ENCODE data around the gene PNPO.
A peak's percentile ranks its signal among the peaks of the same experiment; 100 is the strongest.
"Not testable (repeated sequence)": the region's sequence is repeated elsewhere in the genome, so short reads cannot be mapped to it uniquely, and the experiment has no call there.

The PNPO gene

DNA sequence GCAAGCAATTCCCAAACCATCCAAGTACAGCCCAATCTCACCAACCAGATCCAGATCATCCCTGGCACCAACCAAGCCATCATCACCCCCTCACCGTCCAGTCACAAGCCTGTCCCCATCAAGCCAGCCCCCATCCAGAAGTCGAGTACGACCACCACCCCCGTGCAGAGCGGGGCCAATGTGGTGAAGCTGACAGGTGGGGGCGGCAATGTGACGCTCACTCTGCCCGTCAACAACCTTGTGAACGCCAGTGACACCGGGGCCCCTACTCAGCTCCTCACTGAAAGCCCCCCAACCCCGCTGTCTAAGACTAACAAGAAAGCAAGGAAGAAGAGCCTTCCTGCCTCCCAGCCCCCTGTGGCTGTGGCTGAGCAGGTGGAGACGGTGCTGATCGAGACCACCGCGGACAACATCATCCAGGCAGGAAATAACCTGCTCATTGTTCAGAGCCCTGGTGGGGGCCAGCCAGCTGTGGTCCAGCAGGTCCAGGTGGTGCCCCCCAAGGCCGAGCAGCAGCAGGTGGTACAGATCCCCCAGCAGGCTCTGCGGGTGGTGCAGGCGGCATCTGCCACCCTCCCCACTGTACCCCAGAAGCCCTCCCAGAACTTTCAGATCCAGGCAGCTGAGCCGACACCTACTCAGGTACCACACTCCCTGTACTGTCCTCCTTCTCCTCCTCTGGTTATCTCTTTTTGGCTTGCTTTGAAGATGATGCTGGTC, 24.7 kb upstream of the PNPO start:
- Histone ChIP-seq H3K27ac (no peak overlapping the region), H3K4me3 (no peak overlapping the region)

DNA sequence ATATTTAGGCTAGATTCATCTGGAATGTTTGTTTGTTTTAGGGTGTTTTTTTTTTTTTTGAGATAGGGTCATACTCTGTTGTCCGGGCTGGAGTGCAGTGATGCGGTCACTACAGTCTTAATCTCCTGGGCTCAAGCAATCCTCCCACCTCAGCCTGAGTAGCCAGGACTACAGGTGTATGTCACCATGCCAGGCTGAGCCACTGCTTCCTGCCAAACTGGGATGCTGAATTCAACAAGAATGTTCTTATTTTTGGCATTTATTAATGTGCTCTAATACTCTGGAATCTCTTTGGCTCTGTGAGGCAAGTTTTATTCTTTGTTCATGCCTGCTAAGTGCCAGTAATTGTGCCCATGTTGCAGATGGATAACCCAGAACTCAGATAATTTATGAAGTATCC, 23.8 kb upstream of the PNPO start:
- H3K27ac ChIP-seq, result no peak overlapping the region

GRCh38 chr17:47918006-47918405, 23.4 kb upstream of the PNPO start:
- Histone ChIP-seq H3K4me3 (no peak overlapping the region), H3K27ac (no peak overlapping the region)

More for the DNA sequence above, 23.8 kb upstream of the PNPO start:
- H3K4me3 ChIP-seq, result no peak overlapping the region

GRCh38 chr17:47918991-47919390, 22.4 kb upstream of the PNPO start:
- no peak overlapping the region for H3K27ac ChIP-seq
- H3K4me3 ChIP-seq, result no peak overlapping the region

DNA sequence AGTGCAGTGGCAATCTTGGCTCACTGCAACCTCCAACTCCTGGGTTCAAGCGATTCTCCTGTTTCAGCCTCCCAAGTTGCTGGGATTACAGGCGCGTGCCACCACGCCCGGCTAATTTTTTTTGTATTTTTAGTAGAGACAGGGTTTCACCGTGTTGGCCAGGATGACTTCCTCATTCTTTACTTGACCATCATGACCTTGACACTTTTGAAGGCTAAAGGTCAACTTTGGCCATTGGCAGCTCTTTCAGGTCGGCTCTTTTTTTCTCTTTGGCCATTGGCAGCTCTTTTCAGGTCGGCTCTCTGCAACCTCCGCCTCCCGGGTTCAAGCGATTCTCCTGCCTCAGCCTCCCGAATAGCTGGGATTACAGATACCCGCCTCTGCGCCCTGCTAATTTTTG, 21.5 kb upstream of the PNPO start:
- H3K27ac ChIP-seq, H3K4me3 ChIP-seq: not testable (repeated sequence)

DNA sequence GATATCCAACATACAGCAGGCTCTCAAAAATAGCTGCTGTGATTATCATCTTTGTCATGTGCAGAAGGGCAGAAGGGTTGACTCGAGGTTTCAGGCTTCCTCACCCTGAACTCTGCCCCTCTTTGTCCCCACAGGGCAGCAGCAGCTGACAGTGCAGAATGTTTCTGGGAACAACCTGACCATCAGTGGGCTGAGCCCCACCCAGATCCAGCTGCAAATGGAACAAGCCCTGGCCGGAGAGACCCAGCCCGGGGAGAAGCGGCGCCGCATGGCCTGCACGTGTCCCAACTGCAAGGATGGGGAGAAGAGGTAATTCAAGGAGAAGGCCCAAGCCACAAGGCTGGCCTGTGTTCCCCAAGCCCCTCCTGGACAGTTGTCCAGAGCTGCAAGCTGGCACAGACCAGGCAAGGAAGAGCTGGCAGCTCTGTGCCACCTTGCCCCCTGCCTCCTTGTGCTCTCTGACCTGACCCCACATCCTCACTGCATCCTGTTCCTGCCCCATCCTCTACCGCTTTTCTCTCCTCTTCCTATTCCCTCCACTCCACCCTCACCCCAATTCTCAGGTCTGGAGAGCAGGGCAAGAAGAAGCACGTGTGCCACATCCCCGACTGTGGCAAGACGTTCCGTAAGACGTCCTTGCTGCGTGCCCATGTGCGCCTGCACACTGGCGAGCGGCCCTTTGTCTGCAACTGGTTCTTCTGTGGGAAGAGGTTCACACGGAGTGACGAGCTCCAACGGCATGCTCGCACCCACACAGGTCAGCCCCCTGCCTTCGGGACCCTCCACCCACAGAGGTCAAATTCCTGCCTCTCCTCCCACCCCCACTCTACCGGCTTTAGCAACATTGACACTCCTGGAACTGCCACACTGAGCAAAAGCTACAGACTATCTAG, 16.3 kb upstream of the PNPO start:
- Histone ChIP-seq H3K27ac (no peak overlapping the region), H3K4me3 (no peak overlapping the region)

DNA sequence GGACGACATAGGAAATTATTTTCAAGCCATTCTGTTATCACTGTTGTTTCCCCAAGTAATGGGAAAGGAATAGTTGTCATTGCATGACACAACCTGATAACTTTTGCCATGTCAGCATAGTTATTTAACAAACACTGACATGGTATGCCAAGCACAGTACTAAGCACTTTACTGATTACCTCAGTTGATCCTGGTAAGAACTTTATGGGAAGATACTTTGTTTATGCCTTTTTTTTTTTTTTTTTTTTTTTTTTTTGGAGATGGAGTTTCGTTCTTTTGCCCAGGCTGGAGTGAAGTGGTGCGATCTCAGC, 15.7 kb upstream of the PNPO start:
- Histone ChIP-seq H3K27ac (no peak overlapping the region), H3K4me3 (no peak overlapping the region)

DNA sequence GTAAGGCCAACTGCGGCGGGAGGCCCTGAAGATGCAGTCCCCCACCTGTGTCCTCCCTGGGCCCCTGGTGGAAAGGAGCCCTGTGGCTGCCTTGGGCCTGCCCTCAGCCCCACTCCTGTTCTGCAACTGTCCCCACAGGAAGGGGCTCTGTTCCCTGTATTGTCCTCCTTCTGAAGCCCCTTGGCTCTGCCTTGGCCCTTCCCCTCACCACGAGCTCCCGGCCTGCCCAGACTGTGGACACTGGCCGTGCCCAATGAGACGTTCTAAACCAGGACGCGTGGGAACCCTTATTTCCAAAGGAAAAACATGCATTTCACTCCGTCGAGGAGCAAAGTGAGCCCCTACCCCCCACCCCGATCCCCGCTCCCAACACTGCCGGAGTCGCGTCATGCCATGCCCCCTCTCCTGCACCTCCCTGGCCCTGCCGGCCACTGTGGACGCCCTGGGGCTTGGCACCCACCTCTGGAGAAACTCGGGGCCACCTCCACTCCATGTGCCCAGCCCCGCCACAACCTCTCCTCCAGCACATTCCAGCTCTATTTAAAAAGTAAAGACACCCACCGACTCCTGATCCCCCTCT, 13.5 kb upstream of the PNPO start:
- H3K4me3 ChIP-seq, result no peak overlapping the region
- no peak overlapping the region for H3K27ac ChIP-seq

- no peak overlapping the region for H3K27ac ChIP-seq
- H3K4me3 ChIP-seq, result no peak overlapping the region
Observed at GRCh38 chr17:47928415-47928814, 13.0 kb upstream of the PNPO start.

GRCh38 chr17:47929218-47930000, 12.0 kb upstream of the PNPO start:
- no peak overlapping the region for H3K4me3 ChIP-seq
- H3K27ac ChIP-seq, result peak overlapping the region in 2 of 21 experiments; percentile 34 to 65

DNA sequence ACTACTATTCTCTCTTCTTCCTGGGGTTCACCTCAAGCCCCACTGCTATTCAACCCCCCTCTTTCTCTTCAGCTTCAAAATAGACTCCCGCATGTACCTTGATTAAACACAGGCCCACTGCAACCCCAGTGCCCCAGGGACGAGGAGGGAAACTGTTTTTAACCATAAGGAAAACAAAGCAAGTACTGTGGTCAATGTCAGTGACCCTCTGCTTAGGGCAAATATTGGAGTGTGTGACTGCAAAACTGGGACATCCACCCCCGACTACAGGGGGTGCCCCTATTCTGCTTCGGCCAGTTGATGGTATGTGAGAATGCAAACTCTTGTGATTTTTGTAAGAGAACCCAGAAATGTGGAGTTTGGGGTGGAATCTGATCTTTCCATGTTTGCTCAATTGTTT, 9.5 kb upstream of the PNPO start:
- Histone ChIP-seq H3K27ac (no peak overlapping the region), H3K4me3 (no peak overlapping the region)

- no peak overlapping the region for H3K4me3 ChIP-seq
- no peak overlapping the region for H3K27ac ChIP-seq
Observed at GRCh38 chr17:47934856-47935255, 6.5 kb upstream of the PNPO start.

- not testable (repeated sequence) for H3K4me3 ChIP-seq, H3K27ac ChIP-seq
Observed at GRCh38 chr17:47935468-47935867, 5.9 kb upstream of the PNPO start.

DNA sequence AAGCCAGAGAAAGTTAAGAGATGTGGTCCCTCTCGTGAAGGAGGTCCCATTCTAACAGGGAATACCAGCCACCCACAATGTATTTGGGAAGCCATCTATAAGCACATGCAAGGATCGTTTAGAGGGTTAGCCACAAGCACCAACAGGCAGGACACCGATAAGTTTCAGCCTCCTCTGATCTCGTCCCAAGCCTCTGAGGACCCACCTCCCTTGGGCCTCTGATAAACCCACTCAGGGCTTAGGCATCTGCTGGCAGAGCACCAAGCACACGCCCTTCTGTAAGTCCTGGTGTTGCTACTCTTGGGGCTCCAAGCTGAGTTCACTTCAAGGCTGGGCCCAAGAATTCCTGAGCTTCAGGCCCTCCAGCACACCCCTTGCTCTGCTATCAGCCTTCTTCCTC, 5.4 kb upstream of the PNPO start:
- H3K4me3 ChIP-seq, result no peak overlapping the region
- H3K27ac ChIP-seq, result no peak overlapping the region

GRCh38 chr17:47937941-47938340, 3.4 kb upstream of the PNPO start:
- Histone ChIP-seq H3K27ac (no peak overlapping the region), H3K4me3 (no peak overlapping the region)

DNA sequence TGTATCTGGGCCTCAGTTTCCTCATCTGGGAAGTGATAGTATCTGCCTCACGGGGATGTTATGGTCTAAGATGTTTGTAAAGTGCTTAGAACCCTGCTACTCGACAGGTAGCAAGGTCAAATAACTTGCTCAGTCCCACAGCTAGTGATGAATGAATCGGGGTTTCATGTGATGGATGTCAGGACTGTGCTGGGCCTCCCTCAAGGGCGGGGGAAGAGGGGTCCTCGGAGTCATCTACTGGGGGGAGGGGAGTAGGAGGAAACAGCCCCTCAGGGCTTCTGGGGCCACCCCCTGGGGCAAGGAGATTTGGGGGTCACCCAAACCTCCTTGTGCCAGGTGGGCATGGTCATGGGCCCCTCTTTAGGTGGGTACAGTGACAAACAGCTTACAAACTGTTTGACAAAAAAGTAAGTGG, 732 bp downstream of the PNPO start:
- H3K4me3 ChIP-seq, result peak overlapping the region; percentile 58 to 97 (median 81)
- H3K27ac ChIP-seq, result peak overlapping the region in 19 of 21 experiments; percentile 67 to 93 (median 83)

- Histone ChIP-seq H3K27ac (peak overlapping the region in 5 of 21 experiments; percentile 73 to 93 (median 83)), H3K4me3 (peak overlapping the region in 3 of 7 experiments; percentile 58 to 89 (median 78))
Observed at GRCh38 chr17:47942568-47942967, 1.2 kb downstream of the PNPO start.

GRCh38 chr17:47945080-47945479, 3.7 kb downstream of the PNPO start:
- Histone ChIP-seq H3K27ac (peak overlapping the region in 5 of 21 experiments; percentile 17 to 69 (median 33)), H3K4me3 (no peak overlapping the region)

- Histone ChIP-seq H3K4me3 (no peak overlapping the region), H3K27ac (peak overlapping the region in 9 of 21 experiments; percentile 7 to 69 (median 33))
Observed at GRCh38 chr17:47945529-47946508, 4.4 kb downstream of the PNPO start.
